GM18519 (cell line): Measurements from ENCODE around the gene GPD2.
A peak's percentile ranks its signal among the peaks of the same experiment; 100 is the strongest.
"Not testable (repeated sequence)": the region's sequence is repeated elsewhere in the genome, so short reads cannot be mapped to it uniquely, and the experiment has no call there.

Source experiments
- ATAC-seq: cut with Tn5 transposase; IDR thresholded peaks from one replicate; pipeline ENCODE4 v1.9.1; 2021; ENCODE audit warnings: mild to moderate bottlenecking, moderate library complexity; ENCODE audit not compliant: unreplicated experiment, low FRiP score

GPD2 gene

DNA sequence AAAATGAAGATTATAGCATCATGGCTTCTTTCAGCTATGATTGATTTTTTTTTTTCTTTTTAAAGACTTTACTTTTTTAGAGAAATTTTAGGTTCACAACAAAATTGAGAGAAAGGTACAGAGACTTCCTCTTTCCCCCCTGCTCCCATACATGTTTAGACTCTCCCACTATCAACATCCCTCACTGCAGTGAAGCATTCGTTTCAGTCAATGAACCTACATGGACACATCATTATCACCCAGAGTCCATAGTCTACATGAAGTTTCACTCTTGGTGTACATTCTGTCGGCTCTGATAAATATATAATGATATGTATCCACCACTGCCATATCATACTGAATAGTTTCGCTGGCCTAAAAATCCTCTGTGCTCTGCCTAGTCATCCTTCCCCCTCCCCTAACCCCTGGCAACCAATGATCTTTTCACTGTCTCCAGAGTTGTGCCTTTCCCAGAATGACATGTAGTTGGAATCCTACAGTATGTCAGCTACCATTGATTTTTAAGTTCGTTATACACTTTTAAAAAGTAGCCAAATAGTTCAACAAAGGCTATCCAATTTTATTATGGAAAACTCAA is 86.8 kb downstream of the GPD2 start:
- ATAC-seq: no peak

- ATAC-seq: peak; percentile 97
Observed at GRCh38 chr2:156526950-156527636, 90.9 kb downstream of the GPD2 start.

DNA sequence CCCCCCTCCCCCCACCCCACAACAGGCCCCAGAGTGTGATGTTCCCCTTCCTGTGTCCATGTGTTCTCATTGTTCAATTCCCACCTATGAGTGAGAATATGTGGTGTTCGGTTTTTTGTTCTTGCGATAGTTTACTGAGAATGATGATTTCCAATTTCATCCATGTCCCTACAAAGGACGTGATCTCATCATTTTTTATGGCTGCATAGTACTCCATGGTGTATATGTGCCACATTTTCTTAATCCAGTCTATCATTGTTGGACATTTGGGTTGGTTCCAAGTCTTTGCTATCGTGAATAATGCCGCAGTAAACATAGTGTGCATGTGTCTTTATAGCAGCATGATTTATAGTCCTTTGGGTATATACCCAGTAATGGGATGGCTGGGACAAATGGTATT is 92.4 kb downstream of the GPD2 start:
- ATAC-seq: not testable (repeated sequence)

- peak; percentile 78 for ATAC-seq
Observed at GRCh38 chr2:156532989-156533388, 96.8 kb downstream of the GPD2 start.

- ATAC-seq: no peak
Observed at GRCh38 chr2:156536534-156536933, 100.4 kb downstream of the GPD2 start.

- ATAC-seq: no peak
Observed at GRCh38 chr2:156537141-156537540, 101.0 kb downstream of the GPD2 start.

DNA sequence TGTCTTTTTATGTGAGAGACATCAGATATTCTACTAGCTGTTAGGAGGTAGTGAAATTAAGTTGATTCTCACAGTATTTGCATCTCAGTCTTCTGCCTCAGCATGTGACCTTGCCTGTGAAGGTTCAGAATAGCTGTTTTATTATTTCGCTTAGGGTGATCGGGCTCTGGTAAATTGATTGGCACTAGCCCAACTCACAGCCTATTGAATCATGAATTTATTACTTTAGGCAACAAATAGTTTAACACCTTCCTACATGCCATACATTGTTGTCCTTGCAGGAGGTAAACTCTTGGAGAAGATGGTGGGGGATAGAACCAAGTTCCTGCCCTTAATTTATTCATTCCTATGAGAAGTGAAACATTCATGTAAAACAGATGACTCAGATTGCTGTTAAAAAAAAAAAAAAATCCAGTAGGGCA is 101.9 kb downstream of the GPD2 start:
- no peak for ATAC-seq

- no peak for ATAC-seq
Observed at GRCh38 chr2:156539086-156539860, 103.1 kb downstream of the GPD2 start.

- ATAC-seq: no peak
Observed at GRCh38 chr2:156540706-156541105, 104.5 kb downstream of the GPD2 start.

GRCh38 chr2:156541229-156541628 is 105.0 kb downstream of the GPD2 start:
- ATAC-seq: no peak

- no peak for ATAC-seq
Observed at GRCh38 chr2:156541706-156542105, 105.5 kb downstream of the GPD2 start.

DNA sequence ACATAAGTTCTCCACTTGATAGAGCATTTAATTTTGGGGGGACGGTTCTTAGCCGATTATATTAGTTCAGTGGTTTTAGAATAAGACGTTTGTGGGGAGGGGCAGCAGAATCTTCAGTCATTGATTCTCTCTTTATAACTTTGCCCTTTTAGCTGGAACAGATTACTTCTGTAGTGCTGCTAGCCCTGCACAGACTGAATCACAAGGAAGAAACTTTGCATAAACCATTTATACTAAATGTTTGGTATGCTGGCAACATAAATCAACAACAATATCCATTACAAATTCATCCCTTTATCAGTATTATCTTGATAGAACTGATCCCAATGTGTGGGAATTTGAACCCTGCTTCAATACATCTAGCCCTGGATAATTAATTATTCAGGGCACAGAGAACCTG is 112.2 kb downstream of the GPD2 start:
- ATAC-seq: no peak

GRCh38 chr2:156553714-156554442 is 117.7 kb downstream of the GPD2 start:
- no peak for ATAC-seq

GRCh38 chr2:156561326-156561725 is 125.1 kb downstream of the GPD2 start:
- no peak for ATAC-seq

DNA sequence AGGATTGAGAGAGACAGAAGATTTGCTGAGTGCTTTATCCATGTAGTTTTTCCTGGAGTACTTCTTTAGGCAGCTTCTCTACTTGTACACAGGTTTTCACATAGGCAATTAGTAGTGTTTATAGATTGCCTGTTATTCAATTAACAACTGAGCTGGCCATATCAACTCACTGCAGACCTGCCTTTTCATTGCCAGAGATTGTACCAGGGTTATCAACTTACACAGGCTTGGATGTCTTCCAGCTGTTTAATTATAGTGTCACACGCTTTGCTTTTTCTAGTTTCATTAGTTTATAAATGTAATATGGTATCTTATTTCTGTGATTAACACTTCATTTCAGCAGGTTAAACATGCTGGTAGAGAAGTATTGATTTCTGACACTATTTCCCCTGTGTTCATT is 125.9 kb downstream of the GPD2 start:
- no peak for ATAC-seq

- no peak for ATAC-seq
Observed at GRCh38 chr2:156563994-156564753, 128.0 kb downstream of the GPD2 start.

- ATAC-seq: no peak
Observed at GRCh38 chr2:156565066-156565710, 129.0 kb downstream of the GPD2 start.

GRCh38 chr2:156573710-156574109 is 137.5 kb downstream of the GPD2 start:
- ATAC-seq: no peak

GRCh38 chr2:156574112-156574511 is 137.9 kb downstream of the GPD2 start:
- no peak for ATAC-seq

DNA sequence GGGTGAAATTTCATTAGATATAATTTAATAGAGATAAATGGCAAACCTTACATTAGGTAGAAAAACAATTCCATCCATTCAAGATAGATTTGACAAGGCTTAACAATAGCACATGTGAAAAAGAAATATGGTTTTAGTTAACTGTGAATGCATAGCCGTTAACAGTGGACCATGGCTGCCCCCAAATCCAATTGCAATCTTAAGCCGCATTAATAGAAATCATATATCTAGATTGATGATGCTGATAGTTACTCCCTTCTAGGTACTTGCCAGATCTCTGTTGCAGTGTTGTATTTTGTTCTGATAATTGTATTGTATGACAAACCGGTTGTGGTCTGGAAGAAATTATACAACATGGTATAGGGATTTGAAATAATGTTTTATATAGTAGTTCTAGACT is 139.8 kb downstream of the GPD2 start:
- no peak for ATAC-seq
